Measurements from ENCODE around the gene DEPP1.
A peak's percentile ranks its signal among the peaks of the same experiment; 100 is the strongest.

Gene DEPP1

DNA sequence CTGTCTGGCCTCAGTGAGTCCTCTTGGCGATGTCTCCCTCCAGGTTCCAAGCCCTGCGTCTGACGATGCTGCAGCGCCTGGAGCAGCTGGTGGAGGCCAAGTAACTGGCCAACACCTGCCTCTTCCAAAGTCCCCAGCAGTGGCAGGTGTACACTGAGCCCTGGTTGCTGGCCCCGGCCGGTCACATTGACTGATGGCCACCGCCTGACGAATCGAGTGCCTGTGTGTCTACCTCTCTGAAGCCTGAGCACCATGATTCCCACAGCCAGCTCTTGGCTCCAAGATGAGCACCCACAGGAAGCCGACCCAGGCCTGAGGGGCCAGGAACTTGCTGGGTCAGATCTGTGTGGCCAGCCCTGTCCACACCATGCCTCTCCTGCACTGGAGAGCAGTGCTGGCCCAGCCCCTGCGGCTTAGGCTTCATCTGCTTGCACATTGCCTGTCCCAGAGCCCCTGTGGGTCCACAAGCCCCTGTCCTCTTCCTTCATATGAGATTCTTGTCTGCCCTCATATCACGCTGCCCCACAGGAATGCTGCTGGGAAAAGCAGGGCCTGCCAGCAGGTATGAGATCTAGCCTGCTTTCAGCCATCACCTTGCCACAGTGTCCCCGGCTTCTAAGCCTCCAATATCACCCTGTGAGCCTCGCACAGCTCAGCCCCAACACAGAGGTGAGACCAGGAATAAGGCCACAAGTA is 14.8 kb upstream of the DEPP1 start:
- no peak for DNase-seq

- no peak for DNase-seq
Observed at GRCh38 chr10:44992732-44993225, 14.2 kb upstream of the DEPP1 start.

GRCh38 chr10:44992070-44992731 is 13.6 kb upstream of the DEPP1 start:
- no peak for DNase-seq

GRCh38 chr10:44991571-44991970 is 13.0 kb upstream of the DEPP1 start:
- no peak for DNase-seq

DNA sequence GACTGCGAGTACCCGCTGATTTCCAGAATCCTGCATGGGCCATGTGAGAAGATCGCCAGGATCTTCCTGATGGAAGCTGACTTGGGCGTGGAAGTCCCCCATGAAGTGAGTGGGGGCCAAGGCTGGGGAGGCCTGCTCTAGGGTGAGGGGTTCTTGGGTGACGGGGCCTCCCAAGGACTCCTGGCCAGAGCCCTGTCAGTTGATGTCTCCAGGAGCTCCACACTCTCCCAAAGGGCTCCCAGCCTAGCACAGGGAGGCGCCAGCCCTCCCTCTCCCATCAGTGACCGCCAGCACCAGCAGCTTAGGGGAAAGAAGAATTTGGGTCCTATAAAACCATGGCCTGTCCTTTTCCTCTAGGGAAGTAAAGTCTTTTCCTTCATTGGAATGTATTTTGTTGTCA is 12.4 kb upstream of the DEPP1 start:
- DNase-seq = no peak

GRCh38 chr10:44990302-44990655 is 11.7 kb upstream of the DEPP1 start:
- DNase-seq = no peak

GRCh38 chr10:44989597-44990301 is 11.1 kb upstream of the DEPP1 start:
- DNase-seq = no peak

- DNase-seq = no peak
Observed at GRCh38 chr10:44988957-44989585, 10.5 kb upstream of the DEPP1 start.

DNA sequence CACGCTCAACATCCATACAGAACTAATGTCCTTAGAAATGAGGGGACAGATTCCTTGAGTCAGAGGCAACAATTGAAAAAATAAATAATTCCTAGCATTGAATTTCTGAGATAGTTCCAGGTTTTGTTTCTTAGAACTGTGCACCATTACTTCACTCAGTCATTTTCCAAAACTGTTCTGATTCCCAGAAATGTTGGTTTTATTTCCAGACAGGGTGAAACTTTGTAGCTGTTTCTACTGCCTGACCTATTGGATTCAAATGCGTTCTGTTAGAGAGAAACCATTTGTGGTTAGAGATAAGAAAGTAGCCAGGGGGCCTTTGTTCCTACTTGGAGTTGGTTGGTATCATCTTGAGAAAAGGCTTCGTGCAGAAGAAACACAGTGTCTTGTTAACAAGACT is 8.1 kb upstream of the DEPP1 start:
- DNase-seq = no peak

GRCh38 chr10:44986179-44986578 is 7.6 kb upstream of the DEPP1 start:
- DNase-seq = no peak

DNA sequence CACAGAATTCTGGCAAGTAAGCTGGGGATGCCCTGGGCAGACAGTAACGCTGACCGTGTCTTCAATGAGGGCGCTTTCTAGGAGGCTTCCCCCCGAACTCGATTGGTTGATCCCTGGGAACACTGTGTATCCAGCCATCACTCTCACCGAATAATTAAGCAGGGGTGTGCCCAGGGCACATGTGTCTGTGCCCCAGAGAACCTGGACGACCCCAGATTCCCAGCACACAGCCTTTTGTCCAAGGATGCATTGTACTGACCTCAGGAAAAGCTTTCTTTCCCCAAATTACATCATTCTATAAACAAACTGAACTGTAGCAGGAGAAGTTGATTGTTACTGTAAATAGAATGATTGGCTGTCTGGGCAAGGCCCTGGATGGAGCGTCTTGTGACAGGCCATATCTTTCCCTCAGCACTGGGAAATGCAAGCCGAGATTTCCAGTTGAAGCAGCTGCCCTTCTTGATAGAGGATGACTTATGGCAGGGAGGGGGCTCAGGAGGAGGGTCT is 6.6 kb upstream of the DEPP1 start:
- no peak for DNase-seq

DNA sequence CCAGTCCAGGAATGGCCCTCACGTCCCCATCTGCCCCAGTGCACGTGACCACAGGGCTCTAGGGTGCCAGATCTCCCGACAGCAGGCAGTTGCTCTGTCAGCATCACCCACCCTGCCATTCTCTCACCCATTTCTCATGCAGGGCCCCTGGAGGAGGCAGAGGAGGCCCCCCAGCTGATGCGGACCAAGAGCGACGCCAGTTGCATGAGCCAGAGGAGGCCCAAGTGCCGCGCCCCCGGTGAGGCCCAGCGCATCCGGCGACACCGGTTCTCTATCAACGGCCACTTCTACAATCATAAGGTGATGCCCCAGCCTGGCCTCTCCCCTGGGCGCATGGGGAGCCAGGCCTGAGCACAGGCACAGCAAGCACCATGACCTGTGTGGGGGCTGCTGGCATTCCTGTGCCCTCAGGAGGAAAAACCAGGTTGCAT is 6.1 kb upstream of the DEPP1 start:
- no peak for DNase-seq

- DNase-seq = no peak
Observed at GRCh38 chr10:44983895-44984278, 5.3 kb upstream of the DEPP1 start.

GRCh38 chr10:44983066-44983894 is 4.7 kb upstream of the DEPP1 start:
- no peak for DNase-seq

- DNase-seq = no peak
Observed at GRCh38 chr10:44982496-44982895, 3.9 kb upstream of the DEPP1 start.

DNA sequence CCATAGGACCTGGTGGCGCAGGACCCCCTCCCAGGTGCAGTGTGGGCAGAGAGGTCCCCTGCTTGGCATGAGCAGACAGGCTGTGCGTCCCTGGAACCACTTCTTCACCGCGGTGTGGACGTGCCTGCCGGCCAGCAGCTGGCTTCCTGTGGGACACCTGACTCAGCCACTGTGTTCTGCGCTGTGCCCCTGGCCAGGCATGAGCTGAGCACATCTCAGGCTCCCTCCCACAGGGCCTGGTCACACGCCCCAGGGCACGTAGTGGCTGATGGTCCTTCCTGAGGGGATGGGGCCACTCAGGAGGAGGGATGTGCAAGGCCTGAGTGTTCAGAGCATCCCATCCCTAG is 3.5 kb upstream of the DEPP1 start:
- DNase-seq = no peak

- DNase-seq = peak; percentile 39
Observed at GRCh38 chr10:44981172-44982113, 2.8 kb upstream of the DEPP1 start.

- DNase-seq = no peak
Observed at GRCh38 chr10:44980309-44981171, 1.9 kb upstream of the DEPP1 start.

DNA sequence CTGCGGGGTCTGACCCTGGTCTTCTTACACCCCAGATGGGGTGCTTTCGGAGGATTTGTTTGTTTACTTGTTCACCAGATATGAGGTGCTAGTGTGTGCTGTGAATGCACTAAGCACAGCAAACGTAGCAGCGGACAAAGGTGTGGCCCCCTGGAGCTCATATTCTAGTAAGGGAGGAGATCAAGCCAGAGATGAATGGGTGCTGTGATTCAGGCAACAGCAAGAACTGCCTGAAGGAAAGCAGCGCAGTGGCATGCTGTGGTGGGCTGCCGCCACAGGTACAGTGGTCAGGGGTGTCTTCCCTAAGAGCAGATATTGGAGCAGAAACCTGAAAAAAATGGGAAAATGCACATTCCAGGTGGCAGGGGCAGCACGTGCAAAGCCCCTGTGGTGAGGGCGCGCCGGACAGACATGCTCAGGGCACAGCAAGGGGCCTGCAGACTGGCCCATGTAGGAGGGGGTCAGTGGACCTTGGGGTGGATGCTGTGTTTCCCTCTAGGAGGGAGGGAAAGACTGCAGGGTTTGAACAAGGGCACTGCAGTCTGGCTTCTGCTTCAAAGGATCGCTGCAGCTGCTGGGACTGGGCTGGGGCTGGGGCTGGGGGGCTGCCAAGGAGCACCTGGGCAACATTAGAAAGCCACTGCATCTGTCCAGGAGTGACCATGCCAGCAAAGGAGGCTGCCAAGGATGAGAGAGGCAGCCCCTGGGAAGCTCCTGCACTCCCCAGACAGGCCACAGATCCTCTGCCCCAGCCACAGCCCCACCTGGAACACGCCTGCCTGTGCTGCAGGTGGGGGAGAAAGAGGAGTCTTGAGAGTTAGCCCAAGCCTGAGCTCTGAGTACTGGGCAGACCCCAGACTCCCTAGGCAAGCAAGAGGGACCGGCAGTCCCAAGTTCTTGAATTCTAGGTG is 927 bp upstream of the DEPP1 start:
- DNase-seq = no peak
